GM21390 (cell line): ENCODE results near the gene DGKE.

Experiments
- ATAC-seq: cut with Tn5 transposase; IDR thresholded peaks from one replicate; pipeline ENCODE4 v1.9.1; 2021; ENCODE audit not compliant: unreplicated experiment

The DGKE gene

DNA sequence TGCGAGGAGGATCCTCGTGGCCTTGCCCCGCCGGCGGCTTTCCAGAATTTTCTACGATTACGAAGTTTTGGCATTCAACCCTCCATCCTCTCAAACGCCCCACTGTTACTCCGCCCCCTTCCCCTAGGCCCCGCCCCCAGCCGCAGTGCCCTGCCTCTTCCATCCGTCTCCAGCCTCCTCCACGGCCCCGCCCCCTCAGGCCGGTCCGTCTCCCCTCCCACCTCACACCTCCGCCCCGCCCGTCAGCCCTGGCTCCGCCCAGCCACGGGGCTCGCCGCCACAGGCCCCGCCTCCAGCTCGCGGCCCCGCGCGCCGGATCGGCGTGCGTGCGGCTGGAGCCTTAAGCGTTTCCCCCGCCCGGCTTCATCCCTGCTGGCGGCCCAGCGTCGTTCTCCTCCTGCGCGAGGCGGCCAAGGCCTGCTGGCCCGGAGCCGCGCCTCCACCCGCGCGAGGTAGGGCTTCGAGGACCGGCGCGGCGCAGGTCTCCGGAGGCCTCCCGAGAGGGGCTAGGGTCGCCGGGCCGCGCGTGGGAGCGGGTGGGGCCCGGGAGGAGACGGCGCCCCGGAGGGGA is at the start of gene DGKE, which contains the start of gene C17orf67:
Gene DGKE (plus strand): TSS at position 343 of the 571 bp plus-strand sequence. CDS start 645 bp downstream, outside the sequence.
Gene C17orf67 (minus strand): TSS at position 112 of the 571 bp plus-strand sequence. CDS start 18,110 bp downstream, outside the sequence.
- ATAC-seq = peak; percentile 64

DNA sequence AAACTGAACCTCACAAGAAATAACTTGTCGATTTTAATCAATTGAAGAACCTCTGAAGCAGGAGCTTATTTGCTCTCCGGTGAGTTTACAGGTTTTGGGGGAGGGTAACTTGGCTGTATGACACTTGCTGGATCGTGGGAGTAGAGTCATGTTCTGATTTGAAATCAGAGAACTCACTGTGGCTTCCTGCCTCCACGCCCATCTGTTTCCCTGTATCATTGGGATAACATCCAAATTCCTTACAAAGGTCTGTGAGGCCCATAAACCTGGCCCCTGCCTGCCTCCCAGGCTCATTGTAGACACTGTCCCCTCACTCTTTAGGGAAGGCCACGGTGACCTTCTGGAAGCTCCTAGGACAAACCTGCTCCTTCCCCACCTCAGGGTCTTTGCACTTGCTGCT is 48.5 kb upstream of the DGKE start:
- no peak for ATAC-seq

DNA sequence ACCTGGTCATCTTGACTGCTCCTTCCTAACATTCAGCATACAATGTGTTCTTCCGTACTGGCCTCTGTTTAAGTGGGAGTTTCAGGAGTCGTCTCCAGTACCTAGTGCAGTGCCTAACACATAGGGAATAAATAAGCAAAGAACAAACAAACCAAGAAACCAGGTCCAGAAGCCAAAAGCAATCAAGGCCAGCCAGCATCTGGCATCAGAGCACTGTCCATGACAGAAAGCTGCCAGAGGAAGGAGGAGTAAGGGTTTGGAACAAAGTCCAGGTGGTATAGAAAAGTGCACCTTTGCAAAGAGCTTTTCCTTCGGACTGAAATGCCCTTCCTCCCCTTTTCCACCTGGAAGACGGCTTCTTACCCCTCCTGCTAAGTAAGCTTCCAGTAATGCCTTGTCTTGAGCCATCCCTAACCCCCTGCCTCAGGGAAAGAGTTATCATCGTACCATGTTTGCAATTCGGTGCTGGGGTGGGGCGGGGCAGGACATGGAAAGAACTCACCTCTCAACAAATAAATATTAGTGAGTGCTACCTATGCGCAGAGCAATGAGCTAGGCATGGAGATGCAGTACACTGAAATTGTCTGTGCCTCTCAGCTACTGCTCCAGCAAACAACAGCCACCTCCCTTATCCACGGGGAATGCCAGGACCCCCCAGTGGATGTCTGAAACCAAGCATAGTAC is 47.8 kb upstream of the DGKE start:
- ATAC-seq = no peak

DNA sequence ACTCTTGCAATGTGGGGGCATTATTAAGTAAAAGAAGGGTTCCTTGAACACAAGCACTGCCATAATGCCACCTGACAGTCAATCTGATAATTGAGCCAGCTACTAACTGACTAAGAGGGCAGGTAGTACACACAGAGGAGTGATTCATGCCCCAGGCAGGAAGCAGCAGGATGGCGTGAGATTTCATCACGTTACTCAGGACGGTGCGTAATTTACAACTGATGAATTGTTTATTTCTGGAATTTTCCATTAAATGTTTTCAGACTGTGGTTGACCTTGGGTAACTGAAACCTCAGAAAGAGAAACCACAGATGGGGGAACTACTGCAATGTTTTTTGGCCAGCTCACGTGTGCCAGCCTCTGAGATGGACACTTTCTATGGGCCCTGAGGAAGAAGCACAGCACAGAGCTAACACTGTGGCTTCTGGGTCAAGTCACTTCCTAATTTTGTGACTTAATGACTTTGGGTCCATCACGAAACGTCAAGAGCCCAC is 46.9 kb upstream of the DGKE start:
- peak; percentile 78 for ATAC-seq

DNA sequence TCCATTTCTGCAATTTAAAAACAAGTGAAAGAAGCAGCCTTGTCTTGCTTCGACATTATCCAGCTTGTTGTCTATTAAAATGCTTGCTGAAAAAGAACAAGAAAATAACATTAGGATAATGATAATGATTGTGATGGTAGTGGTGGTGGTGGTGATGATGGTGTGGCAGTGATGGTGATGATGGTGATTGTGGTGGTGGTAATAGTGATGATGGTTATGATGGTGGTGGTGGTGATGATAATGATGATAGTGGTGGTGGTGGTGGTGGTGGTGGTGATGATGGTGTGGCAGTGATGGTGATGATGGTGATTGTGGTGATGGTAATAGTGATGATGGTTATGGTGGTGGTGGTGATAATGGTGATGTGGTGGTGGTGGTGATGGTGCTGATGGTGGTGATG is 41.7 kb upstream of the DGKE start:
- ATAC-seq = no peak

DNA sequence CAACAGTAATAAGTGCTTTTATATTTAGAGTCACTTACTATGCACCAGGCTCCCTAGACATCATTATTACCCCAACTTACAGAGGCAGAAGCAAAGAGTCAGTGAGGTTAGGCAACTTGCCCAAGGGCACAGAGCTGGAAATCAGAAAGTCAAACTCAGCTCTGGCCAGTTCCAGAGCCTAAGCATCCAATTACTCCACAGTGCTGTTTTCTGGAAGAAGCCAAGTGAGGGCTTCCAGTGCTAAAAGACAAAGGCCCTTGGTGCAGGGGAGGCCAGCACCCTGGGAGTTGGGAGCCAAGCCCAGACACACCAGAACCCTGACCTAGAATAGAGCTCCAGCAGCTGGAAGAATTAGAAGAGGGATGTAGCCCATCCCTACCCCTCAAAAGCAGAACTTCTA is 40.4 kb upstream of the DGKE start:
- ATAC-seq = no peak

DNA sequence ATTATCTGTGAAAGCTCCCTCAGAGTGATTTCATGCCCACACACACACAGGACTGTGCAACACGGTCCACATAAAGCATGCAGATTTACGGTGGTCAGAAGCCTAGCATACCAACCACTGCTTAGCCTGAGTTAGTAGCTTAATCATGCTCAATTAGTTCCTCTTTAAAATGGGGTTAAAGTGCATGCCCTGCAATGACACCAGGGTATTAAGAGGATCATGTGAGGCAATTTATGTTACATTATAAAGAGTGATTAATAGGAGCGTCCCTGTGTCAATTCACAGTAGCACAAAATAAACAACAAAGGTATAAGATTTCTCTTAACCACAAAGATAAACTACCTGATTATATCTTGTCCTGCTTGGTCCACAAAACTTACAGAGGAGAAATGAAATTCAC is 40.0 kb upstream of the DGKE start:
- no peak for ATAC-seq

DNA sequence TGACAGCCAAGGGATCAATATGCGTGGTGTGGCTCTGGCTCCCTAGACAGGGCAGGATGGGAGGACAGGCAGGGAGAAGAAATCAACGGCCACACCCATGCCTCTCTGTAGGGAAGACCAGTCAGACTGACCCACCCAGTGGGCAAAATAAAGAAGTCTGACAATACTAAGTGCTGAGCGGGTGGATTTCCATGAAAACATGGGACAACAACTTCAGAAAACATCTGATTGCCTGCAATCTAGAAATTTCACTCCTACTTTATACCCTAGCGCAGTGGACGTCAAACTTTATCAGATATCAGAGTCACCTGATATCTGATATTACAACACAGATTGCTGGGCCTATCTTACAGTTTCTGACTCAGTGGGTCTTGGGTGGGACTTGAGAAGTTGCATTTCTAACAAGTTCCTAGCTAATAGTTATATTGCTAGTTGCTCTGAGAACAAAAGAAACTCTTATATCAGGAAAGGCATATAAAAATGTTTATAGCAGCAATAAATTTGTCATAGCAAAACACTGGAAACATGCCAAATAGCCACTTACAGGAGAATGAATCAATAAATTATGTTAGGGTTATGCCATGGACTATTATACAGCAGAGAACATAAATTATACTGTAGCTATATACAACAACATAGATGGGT is 38.6 kb upstream of the DGKE start:
- ATAC-seq = no peak

DNA sequence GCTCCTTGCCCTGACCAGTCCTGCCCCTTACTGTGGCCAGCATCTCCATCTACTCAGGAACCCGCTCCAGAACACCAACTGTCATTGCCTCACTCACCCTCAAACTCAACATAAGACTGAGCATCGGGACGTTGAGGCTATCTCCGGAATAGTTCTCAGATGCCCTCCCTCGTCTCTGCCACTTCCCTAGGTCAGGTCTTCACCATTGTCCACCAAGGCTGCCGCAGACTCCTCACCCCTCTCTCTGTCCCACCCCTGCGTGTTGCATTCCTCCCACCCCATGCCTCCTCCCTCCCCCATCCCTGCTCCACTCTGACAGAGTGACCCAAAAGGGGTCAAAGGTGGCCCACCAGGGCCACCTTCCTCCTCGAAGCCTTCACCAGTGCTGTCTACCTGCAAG is 37.4 kb upstream of the DGKE start:
- ATAC-seq = no peak

DNA sequence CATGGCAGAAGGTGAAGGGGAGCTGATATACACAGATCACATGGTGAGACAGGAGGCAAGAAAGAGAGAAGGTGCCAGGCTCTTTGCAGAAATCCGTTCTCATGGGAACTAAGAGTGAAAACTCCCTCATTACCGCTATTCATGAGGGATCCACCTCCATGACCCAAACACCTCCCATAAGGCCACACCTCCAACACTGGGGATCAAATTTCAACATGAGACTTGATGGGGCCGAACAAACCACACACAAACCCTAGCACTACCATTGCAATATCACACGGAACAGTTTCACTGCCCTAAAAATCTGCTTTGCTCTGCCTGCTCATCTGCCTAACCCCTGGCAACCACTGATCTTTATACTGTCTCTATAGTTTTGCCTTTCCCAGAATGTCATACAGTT is 35.0 kb upstream of the DGKE start:
- ATAC-seq = no peak

DNA sequence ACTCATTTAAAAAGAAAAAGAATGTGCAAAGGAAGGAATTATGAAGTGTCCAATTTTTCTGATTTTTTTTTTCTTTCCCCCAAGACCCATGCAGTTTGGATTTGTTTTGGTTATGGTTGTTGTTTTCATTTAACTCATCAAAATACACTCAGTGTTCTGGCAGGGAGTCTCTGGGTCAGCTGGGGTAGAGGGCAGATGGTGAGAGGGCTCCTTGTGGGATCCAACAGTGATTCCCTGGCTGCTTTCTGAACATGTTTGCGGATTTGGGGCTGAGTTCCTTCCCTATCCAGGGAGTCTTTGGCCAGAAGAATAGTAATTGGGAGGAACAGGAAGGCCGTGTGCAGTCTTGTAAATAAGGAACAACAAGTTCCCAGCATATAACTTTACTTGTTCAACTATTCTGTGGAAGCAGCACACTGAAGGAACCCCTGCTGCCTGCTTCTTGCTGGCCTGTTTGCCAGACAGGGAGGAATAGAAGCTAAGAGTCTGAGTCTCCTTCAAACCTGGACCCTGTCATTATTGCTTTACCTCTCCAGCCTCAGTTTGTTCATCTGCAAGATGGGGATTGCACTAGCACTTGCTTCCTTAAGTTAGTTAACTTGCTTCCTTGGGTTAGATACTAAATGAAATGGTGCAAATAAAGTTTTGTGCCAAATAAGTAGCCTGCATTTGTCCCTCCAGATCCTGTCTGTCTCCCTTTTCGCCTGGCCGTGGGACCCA is 32.3 kb upstream of the DGKE start:
- ATAC-seq = no peak

DNA sequence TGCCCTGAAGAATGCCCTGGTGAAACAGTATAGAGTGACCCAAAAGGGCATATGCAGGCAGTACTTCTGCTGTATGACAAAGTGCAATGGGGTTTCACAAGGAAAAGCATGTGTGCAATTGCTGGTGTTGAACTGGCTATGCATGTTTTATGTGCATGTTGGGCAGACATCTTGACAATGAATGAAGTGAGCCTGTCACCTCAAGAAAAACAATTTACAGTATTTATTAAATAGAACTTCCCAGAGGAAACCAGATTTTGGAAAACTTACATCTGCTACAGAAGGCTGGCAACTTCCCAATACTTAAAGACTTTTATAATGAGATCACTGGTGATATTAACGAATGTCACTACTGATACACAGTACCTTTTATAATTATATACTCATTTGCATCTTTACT is 30.9 kb upstream of the DGKE start:
- ATAC-seq = no peak

DNA sequence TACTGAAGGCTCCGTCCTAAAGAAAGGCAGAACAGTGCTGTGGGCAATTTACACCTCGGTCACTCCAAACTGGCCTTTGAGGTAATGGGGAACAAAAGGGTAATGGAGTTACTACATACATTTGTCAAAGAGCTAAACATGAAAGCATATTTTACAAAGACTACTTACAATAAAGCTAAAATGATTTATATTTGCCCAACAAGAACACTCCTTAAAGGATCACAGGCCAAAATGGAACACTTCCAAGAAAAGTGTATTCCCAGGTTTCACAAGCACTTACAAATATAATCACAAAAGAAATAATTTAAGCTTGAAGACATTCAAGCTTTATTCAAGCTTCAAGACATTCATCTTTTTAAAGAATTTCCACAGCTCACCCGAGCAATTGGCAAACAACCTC is 29.5 kb upstream of the DGKE start:
- no peak for ATAC-seq

DNA sequence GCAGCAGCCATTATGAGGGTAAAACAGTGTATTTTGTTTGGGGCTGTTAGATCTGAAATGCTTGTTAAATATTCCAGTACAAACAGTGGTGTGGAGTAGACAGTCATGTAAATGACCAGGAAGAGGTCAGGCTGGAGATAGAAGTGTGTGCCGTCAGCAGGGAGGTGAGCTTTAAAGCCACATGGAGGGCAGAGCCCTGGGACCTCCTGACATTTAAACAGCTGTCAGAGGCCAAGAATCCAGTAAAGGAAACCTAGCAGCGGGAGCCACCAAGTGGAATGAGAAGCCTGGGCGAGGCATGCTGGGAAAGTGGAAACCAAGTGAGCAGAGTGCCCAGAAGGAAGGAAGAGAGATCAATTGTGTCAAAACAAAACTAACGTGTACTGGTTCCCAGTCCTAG is 27.0 kb upstream of the DGKE start:
- no peak for ATAC-seq

DNA sequence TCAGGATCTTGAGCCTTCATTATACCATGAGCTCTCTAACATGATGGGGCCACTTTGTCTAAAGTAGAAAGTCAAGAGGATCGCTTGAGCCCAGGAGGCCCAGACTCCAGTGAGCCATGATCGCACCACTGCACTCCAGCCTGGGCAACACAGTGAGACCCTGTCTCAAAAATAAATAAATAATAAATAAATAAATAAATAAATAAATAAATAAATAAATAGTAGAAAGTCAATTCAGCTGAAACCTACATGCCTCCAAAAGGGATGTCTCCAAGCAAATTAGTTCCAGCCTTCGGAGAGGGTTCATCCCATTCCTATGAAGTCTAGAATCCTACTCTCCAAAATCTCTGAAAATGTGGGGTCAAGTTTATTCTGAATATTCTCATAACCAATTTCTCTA is 26.2 kb upstream of the DGKE start:
- ATAC-seq = no peak

DNA sequence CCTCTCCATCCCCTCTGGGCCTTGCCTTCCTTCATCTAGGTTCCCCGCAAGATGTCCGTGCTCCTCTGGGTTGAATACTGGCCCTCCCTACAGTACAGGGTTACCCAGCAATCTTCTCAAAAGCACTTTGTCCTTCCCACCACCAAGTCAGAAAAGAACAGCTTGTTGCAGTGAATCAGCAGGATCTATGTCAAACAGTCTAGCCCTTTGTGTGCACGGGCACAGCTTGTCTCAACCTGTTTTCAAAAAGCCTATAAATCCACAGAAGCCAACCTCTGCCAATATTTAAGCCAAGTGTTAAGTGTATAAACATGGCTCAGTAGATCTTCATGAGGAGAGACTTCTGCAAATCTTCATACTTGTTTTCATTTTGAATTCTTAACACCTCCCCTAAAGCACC is 25.4 kb upstream of the DGKE start:
- ATAC-seq = no peak

DNA sequence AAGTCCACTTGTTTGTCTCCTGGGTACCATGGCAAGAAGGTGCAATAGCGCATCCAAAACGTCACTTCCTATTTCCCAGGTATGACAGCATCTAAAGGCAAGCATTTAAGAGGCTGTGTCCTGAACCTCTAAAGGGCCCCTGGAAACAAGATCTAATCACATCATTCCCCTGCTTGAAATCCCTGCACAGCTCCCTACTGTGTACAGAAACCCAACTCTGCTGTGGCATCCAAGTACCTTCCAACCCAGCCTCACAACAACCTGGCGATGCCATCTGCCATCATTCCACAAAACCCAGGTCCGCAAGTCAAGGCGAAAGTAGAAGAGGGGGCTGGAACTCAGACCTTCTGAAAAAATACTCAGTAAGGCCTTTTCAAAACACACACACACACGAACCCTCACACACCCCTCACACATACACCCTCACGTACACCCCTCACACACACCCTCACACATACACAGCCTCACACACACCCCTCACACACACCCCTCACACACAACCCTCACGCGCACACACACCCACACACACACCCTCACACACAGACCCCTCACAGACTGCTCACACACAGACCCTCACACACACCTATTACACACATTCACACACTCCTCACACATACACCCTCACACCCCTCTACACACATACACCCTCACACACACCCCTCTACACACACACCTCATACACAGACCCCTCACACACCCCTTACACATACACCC is 24.7 kb upstream of the DGKE start:
- no peak for ATAC-seq

DNA sequence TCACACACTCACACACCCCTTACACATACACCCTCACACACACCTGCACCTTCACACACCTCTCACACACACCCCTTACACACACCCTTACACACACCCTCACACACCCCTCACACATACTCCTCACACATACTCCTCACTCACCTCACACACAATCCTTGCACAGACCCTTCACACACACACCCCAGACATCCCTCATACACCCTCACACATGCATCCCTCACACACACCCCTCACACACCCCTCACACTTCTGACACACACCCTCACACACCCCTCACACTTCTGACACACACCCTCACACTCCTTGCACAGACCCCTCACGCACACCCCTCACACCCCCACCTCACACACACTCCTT is 24.2 kb upstream of the DGKE start:
- no peak for ATAC-seq

DNA sequence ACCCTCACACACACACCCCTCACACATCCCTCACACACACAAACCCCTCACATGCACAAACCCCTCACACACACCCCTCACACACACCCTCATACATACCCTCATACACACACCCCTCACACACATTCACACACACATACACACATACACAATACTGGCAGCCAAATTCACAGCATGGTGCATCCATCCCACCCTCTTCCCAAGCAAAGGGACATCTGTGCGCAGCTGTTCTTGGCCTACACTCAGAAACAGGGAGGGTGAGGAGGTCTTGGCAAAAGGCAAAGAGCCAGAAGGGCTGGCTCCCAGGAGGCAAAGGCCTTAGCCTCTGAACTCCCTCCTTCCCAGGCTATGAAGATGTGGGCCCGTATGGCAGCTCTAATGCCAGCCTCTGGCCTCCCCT is 23.6 kb upstream of the DGKE start:
- no peak for ATAC-seq

DNA sequence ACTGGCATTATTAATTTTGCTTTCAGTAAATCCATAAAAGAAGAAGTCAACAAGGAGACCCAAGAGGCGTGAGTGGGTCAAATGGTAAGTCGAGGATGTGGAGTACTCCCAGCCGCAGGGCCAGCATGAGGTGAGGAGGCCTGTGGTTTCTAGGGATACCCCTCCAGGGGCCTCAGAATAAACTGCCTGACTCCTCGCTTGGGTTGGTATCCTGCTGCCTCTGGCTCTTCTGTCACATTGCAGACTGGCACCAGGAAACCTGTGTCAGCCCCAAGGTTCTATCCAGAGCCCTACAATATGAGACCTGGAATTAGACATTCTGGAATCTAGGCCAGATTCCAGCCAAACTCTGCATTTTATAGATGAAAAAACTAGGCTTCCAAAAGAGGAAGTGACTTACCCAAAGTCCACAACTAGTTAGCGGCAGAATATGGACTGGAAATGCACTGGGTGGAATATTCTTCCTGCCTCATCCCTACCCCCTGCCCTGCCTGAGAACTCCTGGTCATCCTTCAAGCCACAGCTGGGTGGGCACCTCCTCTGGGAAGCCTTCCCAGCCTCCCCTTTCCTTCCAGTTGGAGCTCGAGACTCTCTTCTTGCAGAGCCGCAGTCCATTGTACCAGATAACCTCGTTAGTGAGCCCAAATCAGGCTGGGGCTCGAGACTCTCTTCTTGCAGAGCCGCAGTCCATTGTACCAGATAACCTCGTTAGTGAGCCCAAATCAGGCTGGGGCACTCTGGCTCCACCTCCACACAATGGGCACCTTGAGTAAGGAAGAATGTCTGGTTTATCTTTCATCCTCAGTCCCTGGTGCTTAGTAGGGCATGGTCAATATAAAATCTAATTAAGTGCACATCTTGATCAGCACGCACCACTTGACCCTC is 22.8 kb upstream of the DGKE start:
- no peak for ATAC-seq
